WERI-Rb-1 (cell line): ENCODE measurements around the gene ABCC5.

Experiments
- DNase-seq: peaks from one replicate; pipeline ENCODE4 v3.0.0-alpha.2; 2020
- H3K27ac ChIP-seq: fragments of 250-450 bp; sonication (Bioruptor Pico); 2 replicates; pipeline ENCODE4 v1.5.1; 2020; ENCODE audit warnings: mild to moderate bottlenecking, moderate library complexity
- H3K27me3 ChIP-seq: fragments of 250-450 bp; sonication (Bioruptor Pico); 2 replicates; pipeline ENCODE4 v1.5.1; 2021; ENCODE audit warnings: mild to moderate bottlenecking, low read depth, moderate library complexity; ENCODE audit not compliant: insufficient read depth, severe bottlenecking
- H3K36me3 ChIP-seq: fragments of 250-450 bp; sonication (Bioruptor Pico); 2 replicates; pipeline ENCODE4 v1.5.1; 2020; ENCODE audit warnings: mild to moderate bottlenecking, moderate library complexity
- H3K4me3 ChIP-seq: 2 replicates; pipeline ENCODE4 v1.5.1; 2011; ENCODE audit warnings: low read depth, mild to moderate bottlenecking, control low read depth, low read length
- H3K9me3 ChIP-seq: fragments of 250-450 bp; sonication (Bioruptor Pico); 2 replicates; pipeline ENCODE4 v1.5.1; 2021; ENCODE audit warnings: mild to moderate bottlenecking, moderate library complexity; ENCODE audit not compliant: severe bottlenecking
- CTCF ChIP-seq: IDR thresholded peaks from 2 replicates; pipeline ENCODE4 v1.5.1; 2011; ENCODE audit warnings: low read depth, mild to moderate bottlenecking, control low read depth, inconsistent platforms, low read length

ABCC5 gene

GRCh38 chr3:183984749-183985729, 32.6 kb downstream of the ABCC5 start:
- no peaks in the 10 kb centered on the region for H3K9me3 ChIP-seq
- no peak overlapping the region for H3K27ac ChIP-seq
- H3K36me3 ChIP-seq = peaks cover 13% of the 10 kb centered on the region
- H3K27me3 ChIP-seq = no peaks in the 10 kb centered on the region
- H3K4me3 ChIP-seq = no peak overlapping the region
- no peak for DNase-seq
- TF ChIP-seq CTCF = no peak

- TF ChIP-seq CTCF = no peak
- Histone ChIP-seq H3K4me3 (no peak overlapping the region), H3K27ac (no peak overlapping the region), H3K9me3 (no peaks in the 10 kb centered on the region), H3K36me3 (peaks cover 13% of the 10 kb centered on the region), H3K27me3 (no peaks in the 10 kb centered on the region)
- no peak for DNase-seq
Measured at GRCh38 chr3:183984127-183984740, 33.5 kb downstream of the ABCC5 start.

GRCh38 chr3:183981990-183982644, 35.6 kb downstream of the ABCC5 start:
- H3K9me3 ChIP-seq = no peaks in the 10 kb centered on the region

GRCh38 chr3:183980403-183980802, 37.3 kb downstream of the ABCC5 start:
- no peaks in the 10 kb centered on the region for H3K27me3 ChIP-seq
- no peak for DNase-seq
- peaks cover 4% of the 10 kb centered on the region; the same call in 1 of the 2 replicates for H3K36me3 ChIP-seq
- no peak for TF ChIP-seq CTCF
- no peaks in the 10 kb centered on the region for H3K9me3 ChIP-seq
- no peak overlapping the region for H3K27ac ChIP-seq
- no peak overlapping the region for H3K4me3 ChIP-seq

More at GRCh38 chr3:183981990-183982644, 35.6 kb downstream of the ABCC5 start:
- Histone ChIP-seq H3K27me3 (no peaks in the 10 kb centered on the region), H3K4me3 (no peak overlapping the region), H3K36me3 (peaks cover 6% of the 10 kb centered on the region), H3K27ac (no peak overlapping the region)
- DNase-seq = peak; percentile 35
- no peak for TF ChIP-seq CTCF

- Histone ChIP-seq H3K27ac (no peak overlapping the region), H3K36me3 (peaks cover 8% of the 10 kb centered on the region)
- DNase-seq = no peak
Measured at GRCh38 chr3:183975981-183976662, 41.6 kb downstream of the ABCC5 start.

More at GRCh38 chr3:183975981-183976662, 41.6 kb downstream of the ABCC5 start:
- H3K9me3 ChIP-seq = no peaks in the 10 kb centered on the region
- no peak overlapping the region for H3K4me3 ChIP-seq
- no peaks in the 10 kb centered on the region for H3K27me3 ChIP-seq
- TF ChIP-seq CTCF = no peak
